ENCODE results near the gene ZNF22. TPM values are rescaled to one million over a fixed set of nuclear protein-coding genes. Genes with fewer than 3 reads are reported as not detected.

ZNF22 gene
- total RNA-seq, 4 donors from 2014 or later = 4.7 to 19.0 (median 8.0) TPM

DNA sequence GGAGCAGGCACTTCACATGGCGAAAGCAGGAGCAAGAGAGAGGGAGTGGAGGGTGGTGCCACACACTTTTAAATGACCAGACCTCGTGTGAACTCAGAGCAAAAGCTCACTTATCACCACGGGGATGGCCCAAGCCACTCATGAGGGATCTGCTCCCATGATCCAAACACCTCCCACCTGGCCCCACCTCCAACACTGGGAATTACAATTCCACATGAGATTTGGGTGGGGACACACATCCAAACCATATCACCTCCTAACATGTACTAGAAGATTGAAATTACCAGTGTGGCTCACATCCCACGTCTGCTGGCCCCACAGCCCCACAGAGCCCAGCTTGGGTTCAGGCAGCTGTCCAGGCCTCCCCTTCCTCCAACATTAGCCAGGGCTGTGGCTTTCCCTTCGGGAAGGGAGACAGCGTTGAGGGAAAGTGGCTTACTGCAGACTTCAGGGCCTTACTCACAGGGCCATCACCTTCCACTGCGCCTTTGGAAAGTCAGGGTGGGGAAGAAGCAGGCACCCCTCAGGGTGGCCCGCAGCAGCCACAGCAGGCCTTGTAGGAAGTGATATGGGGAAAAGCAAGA lies 29.8 kb upstream of the ZNF22 start:
- no peak for DNase-seq
- Histone ChIP-seq H3K4me1 (peaks cover 8 to 33% (median 28%) of the 10 kb centered on the region in 4 donors), H3K27ac (no peak overlapping the region), H3K9me3 (no peaks in the 10 kb centered on the region), H3K4me3 (no peak overlapping the region), H3K36me3 (peaks cover 0 to 18% (median 0%) of the 10 kb centered on the region in 3 donors), H3K27me3 (no peaks in the 10 kb centered on the region)
- no peak for TF ChIP-seq POLR2A (IDR thresholded peaks at IDR 0.05)
- TF ChIP-seq, protein P1, sequence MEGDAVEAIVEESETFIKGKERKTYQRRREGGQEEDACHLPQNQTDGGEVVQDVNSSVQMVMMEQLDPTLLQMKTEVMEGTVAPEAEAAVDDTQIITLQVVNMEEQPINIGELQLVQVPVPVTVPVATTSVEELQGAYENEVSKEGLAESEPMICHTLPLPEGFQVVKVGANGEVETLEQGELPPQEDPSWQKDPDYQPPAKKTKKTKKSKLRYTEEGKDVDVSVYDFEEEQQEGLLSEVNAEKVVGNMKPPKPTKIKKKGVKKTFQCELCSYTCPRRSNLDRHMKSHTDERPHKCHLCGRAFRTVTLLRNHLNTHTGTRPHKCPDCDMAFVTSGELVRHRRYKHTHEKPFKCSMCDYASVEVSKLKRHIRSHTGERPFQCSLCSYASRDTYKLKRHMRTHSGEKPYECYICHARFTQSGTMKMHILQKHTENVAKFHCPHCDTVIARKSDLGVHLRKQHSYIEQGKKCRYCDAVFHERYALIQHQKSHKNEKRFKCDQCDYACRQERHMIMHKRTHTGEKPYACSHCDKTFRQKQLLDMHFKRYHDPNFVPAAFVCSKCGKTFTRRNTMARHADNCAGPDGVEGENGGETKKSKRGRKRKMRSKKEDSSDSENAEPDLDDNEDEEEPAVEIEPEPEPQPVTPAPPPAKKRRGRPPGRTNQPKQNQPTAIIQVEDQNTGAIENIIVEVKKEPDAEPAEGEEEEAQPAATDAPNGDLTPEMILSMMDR (IDR thresholded peaks at IDR 0.05) = no peak

DNA sequence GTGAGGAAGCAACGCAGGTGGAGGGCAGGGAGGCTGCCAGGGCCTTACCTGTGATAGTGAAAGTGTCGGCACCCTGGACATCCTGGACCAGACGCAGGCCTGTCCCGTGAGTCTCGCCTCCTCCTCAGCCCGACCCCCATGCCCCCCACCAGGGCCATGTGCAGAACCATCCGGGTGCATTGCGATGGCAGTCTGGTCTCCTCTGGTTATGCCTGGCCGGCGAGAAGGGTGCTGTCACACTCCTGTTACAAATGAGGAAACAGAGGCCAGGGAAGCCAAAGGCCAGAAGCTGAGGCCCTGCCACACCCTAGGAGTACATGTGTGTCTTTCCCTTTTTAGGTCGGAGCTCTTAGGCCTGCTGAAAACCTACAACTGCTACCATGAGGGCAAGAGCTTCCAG lies 29.3 kb upstream of the ZNF22 start:
- Histone ChIP-seq H3K4me1 (peaks cover 8 to 30% (median 22%) of the 10 kb centered on the region in 4 donors), H3K27ac (no peak overlapping the region), H3K4me3 (no peak overlapping the region), H3K9me3 (no peaks in the 10 kb centered on the region), H3K36me3 (peaks cover 0 to 18% (median 0%) of the 10 kb centered on the region in 3 donors), H3K27me3 (no peaks in the 10 kb centered on the region)
- TF ChIP-seq, protein P1 (IDR thresholded peaks at IDR 0.05) = no peak
- TF ChIP-seq POLR2A (IDR thresholded peaks at IDR 0.05) = no peak
- DNase-seq = no peak

DNA sequence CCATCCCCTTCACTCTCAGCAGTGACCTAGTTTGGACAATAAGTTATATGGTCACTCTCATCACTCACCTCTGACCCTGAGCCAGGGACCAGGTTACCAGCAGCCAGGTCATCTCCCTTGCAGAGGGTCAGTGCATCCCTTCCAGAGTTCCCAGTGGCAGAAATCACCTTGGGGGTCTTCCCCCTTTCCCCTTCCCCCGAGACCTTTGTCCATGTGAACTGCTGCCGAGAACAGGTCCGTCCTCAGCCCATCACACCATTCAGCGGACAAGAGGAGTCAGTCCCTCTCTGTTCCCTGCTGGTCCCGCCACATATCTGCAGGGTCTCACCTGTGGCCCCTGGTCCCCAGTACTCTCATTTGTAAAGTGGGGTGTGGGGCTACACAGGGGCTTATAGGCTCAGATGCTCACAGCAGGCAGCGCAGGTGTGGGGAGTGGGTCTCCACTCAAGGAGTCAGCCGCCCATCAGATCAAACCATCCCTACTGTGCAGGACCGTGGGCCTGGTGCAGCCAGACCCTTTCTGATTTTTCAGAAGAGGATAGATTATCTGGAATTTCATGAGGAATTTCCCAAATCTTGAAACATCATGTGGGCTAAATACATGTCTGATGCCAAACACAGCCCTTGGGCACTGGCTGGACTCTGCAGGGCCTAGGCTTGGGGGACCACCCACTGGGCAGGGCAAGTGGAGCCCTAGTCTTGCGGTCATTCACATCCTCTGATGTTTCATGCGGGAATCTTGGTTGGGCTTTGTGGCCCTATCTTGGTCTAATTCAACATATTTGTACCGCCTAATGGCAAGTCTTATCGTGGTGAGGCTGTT lies 28.6 kb upstream of the ZNF22 start:
- H3K9me3 ChIP-seq = no peaks in the 10 kb centered on the region
- peaks cover 8 to 25% (median 20%) of the 10 kb centered on the region in 4 donors for H3K4me1 ChIP-seq
- H3K36me3 ChIP-seq = peaks cover 0 to 18% (median 0%) of the 10 kb centered on the region in 3 donors
- DNase-seq = peak in 1 of 3 donors; percentile 29
- H3K4me3 ChIP-seq = no peak overlapping the region
- no peak for TF ChIP-seq POLR2A (IDR thresholded peaks at IDR 0.05)
- TF ChIP-seq, protein P1 (IDR thresholded peaks at IDR 0.05) = no peak
- no peaks in the 10 kb centered on the region for H3K27me3 ChIP-seq
- H3K27ac ChIP-seq = no peak overlapping the region

DNA sequence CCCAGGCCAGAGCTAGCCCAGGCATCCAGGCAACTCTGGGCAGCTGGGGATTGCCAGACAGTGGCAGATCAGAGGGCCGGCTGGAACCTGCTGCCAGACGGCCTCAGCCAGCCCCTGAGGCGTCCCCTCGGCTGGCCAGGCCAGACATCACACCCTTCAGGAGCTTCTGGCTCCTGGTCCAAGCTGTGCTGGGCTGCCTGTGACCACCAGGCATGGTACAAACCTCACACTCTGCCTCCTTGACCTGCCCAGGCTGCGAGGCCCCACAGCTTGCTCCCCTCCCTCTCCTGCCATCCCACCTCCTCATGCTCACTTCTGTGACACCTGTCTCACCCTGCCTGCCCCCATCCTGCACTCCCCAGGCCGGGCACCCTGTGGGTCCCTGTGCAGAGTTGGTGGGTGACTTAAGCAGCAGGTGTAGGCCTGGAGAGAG lies 27.8 kb upstream of the ZNF22 start:
- Histone ChIP-seq H3K9me3 (no peaks in the 10 kb centered on the region), H3K27ac (peak overlapping the region in 2 of 4 donors; percentile 63 to 81), H3K4me1 (peaks cover 8 to 24% (median 15%) of the 10 kb centered on the region in 4 donors), H3K27me3 (no peaks in the 10 kb centered on the region), H3K4me3 (no peak overlapping the region), H3K36me3 (peaks cover 0 to 18% (median 0%) of the 10 kb centered on the region in 3 donors)
- no peak for TF ChIP-seq POLR2A (IDR thresholded peaks at IDR 0.05)
- TF ChIP-seq, protein P1 (IDR thresholded peaks at IDR 0.05) = no peak
- DNase-seq = peak in 1 of 3 donors; percentile 48

DNA sequence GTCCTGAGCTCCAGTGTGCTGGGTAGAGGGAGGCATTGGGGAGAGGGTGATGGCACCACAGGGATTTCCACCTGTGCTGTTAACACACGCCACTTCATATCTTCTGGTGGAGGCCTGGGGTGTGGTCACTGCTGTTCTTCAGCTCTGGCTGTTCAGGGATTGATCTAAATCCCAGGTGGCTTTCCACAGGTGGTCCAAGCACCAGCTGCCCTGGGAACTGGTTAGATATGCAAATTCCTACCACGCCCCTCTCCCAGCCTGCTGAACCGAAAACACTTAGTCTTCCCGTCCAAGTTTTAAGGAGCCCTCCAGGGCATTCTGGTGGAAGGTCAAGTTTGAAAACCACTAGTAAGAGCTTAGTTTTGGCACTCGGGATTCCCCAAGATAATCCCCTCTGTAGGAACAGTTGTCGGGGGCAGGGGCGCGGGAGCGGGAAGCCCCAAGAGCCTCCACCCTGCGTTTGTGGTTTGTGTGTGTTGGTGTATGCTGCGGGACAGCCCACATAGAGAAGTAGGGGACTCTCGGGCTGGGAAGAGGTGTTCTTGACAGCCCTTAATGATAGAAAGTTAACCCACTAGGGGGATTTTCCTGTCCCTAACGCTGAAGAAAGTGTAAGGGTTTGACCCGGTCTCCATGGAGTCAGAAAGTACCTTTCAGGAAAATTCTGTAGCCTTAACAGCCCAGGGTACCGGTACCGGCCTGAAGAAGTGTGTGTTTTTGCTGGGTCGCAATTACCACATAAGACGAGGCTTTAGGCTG lies 27.2 kb upstream of the ZNF22 start:
- H3K9me3 ChIP-seq = no peaks in the 10 kb centered on the region
- no peak overlapping the region for H3K4me3 ChIP-seq
- DNase-seq = peak in 1 of 3 donors; percentile 46
- H3K4me1 ChIP-seq = peaks cover 5 to 30% (median 10%) of the 10 kb centered on the region in 4 donors
- H3K36me3 ChIP-seq = peaks cover 0 to 18% (median 0%) of the 10 kb centered on the region in 3 donors
- H3K27ac ChIP-seq = peak overlapping the region; percentile 59 to 84 (median 72)
- H3K27me3 ChIP-seq = no peaks in the 10 kb centered on the region
- TF ChIP-seq, protein P1 (IDR thresholded peaks at IDR 0.05) = no peak
- no peak for TF ChIP-seq POLR2A (IDR thresholded peaks at IDR 0.05)
